ENCODE measurements around the gene FAM76A. TPM values are rescaled to one million over a fixed set of nuclear protein-coding genes. Genes with fewer than 3 reads are reported as not detected.

FAM76A gene
- total RNA-seq, 4 donors from 2014 or later, result 16.7 to 41.3 (median 23.7) TPM

GRCh38 chr1:27727126-27727525 lies 1.4 kb downstream of the FAM76A start:
- whole genome bisulfite sequencing, 2 donors, result 66 to 68% methylated on average over 3 of the region's 3 CpGs
- Histone ChIP-seq H3K9me3 (no peaks in the 10 kb centered on the region), H3K27me3 (no peaks in the 10 kb centered on the region), H3K4me1 (peaks cover 0 to 38% (median 13%) of the 10 kb centered on the region in 4 donors), H3K4me3 (peak overlapping the region in 2 of 4 donors; percentile 67 to 97), H3K36me3 (peaks cover 0 to 21% (median 0%) of the 10 kb centered on the region in 3 donors), H3K27ac (peak overlapping the region in 2 of 4 donors; percentile 93 to 95)
- DNase-seq (ENCODE audit: low spot score in 2 of 2), result no peak
- TF ChIP-seq, protein P1, sequence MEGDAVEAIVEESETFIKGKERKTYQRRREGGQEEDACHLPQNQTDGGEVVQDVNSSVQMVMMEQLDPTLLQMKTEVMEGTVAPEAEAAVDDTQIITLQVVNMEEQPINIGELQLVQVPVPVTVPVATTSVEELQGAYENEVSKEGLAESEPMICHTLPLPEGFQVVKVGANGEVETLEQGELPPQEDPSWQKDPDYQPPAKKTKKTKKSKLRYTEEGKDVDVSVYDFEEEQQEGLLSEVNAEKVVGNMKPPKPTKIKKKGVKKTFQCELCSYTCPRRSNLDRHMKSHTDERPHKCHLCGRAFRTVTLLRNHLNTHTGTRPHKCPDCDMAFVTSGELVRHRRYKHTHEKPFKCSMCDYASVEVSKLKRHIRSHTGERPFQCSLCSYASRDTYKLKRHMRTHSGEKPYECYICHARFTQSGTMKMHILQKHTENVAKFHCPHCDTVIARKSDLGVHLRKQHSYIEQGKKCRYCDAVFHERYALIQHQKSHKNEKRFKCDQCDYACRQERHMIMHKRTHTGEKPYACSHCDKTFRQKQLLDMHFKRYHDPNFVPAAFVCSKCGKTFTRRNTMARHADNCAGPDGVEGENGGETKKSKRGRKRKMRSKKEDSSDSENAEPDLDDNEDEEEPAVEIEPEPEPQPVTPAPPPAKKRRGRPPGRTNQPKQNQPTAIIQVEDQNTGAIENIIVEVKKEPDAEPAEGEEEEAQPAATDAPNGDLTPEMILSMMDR (IDR thresholded peaks at IDR 0.05), result no peak
- no peak for TF ChIP-seq EP300 (IDR thresholded peaks at IDR 0.05)
- TF ChIP-seq POLR2A (IDR thresholded peaks at IDR 0.05), result no peak

- Histone ChIP-seq H3K27ac (no peak overlapping the region), H3K4me3 (no peak overlapping the region), H3K9me3 (no peaks in the 10 kb centered on the region), H3K36me3 (peaks cover 0 to 91% (median 0%) of the 10 kb centered on the region in 3 donors), H3K27me3 (no peaks in the 10 kb centered on the region), H3K4me1 (no peaks in the 10 kb centered on the region)
- WGBS, 2 donors, result 93 to 99% methylated on average over 3 of the region's 3 CpGs
- TF ChIP-seq EP300 (IDR thresholded peaks at IDR 0.05), result no peak
- DNase-seq (ENCODE audit: low spot score in 2 of 2), result no peak
Observed at GRCh38 chr1:27736252-27736651, 10.5 kb downstream of the FAM76A start.

- no peaks in the 10 kb centered on the region for H3K27me3 ChIP-seq
- no peak overlapping the region for H3K4me3 ChIP-seq
- TF ChIP-seq, protein P1 (IDR thresholded peaks at IDR 0.05), result no peak
- TF ChIP-seq POLR2A (IDR thresholded peaks at IDR 0.05) (no peak), EP300 (IDR thresholded peaks at IDR 0.05) (no peak)
- no peaks in the 10 kb centered on the region for H3K4me1 ChIP-seq
- DNase-seq (ENCODE audit: low spot score in 2 of 2), result no peak
- peaks cover 0 to 94% (median 6%) of the 10 kb centered on the region in 3 donors for H3K36me3 ChIP-seq
- WGBS, 2 donors, result 97 to 98% methylated on average over 6 of the region's 6 CpGs
- no peaks in the 10 kb centered on the region for H3K9me3 ChIP-seq
- H3K27ac ChIP-seq, result no peak overlapping the region
Observed at GRCh38 chr1:27741121-27741520, 15.4 kb downstream of the FAM76A start.

DNA sequence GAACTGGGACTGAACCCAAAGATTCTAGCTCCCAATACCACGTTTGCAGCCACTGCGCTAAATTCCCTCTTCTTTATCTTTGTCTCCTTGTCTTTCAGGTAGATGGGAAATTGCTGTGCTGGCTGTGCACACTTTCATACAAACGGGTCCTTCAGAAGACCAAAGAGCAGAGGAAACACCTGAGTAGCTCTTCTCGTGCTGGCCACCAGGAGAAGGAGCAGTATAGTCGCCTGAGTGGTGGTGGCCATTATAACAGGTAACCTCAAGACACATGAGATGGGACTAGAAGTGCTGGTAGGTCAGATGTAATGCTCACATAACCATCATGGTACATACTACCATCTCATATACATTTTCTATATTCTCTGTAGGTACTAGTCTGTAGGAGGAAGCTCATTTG lies 18.8 kb downstream of the FAM76A start:
- no peaks in the 10 kb centered on the region for H3K4me1 ChIP-seq
- H3K4me3 ChIP-seq, result no peak overlapping the region
- 89 to 96% methylated on average over 5 of the region's 5 CpGs for WGBS, 2 donors
- H3K36me3 ChIP-seq, result peaks cover 0 to 94% (median 13%) of the 10 kb centered on the region in 3 donors
- DNase-seq (ENCODE audit: low spot score in 2 of 2), result no peak
- TF ChIP-seq, protein P1 (IDR thresholded peaks at IDR 0.05), result no peak
- TF ChIP-seq POLR2A (IDR thresholded peaks at IDR 0.05) (no peak), EP300 (IDR thresholded peaks at IDR 0.05) (no peak)
- no peaks in the 10 kb centered on the region for H3K27me3 ChIP-seq
- H3K9me3 ChIP-seq, result no peaks in the 10 kb centered on the region
- no peak overlapping the region for H3K27ac ChIP-seq

- Histone ChIP-seq H3K27me3 (no peaks in the 10 kb centered on the region), H3K27ac (no peak overlapping the region), H3K36me3 (peaks cover 0 to 94% (median 15%) of the 10 kb centered on the region in 3 donors), H3K4me1 (no peaks in the 10 kb centered on the region), H3K9me3 (no peaks in the 10 kb centered on the region), H3K4me3 (no peak overlapping the region)
- TF ChIP-seq EP300 (IDR thresholded peaks at IDR 0.05), result no peak
- no peak for TF ChIP-seq POLR2A (IDR thresholded peaks at IDR 0.05)
- TF ChIP-seq, protein P1 (IDR thresholded peaks at IDR 0.05), result no peak
- 92 to 93% methylated on average over 4 of the region's 4 CpGs for WGBS, 2 donors
- DNase-seq (ENCODE audit: low spot score in 2 of 2), result no peak
Observed at GRCh38 chr1:27745466-27745865, 19.7 kb downstream of the FAM76A start.

GRCh38 chr1:27752360-27752759 lies 26.6 kb downstream of the FAM76A start:
- Histone ChIP-seq H3K27me3 (no peaks in the 10 kb centered on the region), H3K9me3 (no peaks in the 10 kb centered on the region), H3K36me3 (peaks cover 1 to 88% (median 19%) of the 10 kb centered on the region in 3 donors), H3K4me3 (no peak overlapping the region), H3K27ac (no peak overlapping the region), H3K4me1 (peaks cover 0 to 10% (median 0%) of the 10 kb centered on the region in 4 donors)
- DNase-seq (ENCODE audit: low spot score in 2 of 2), result no peak
- WGBS, 2 donors, result 75 to 77% methylated on average over 3 of the region's 3 CpGs
- TF ChIP-seq, protein P1 (IDR thresholded peaks at IDR 0.05), result no peak
- no peak for TF ChIP-seq POLR2A (IDR thresholded peaks at IDR 0.05)
- no peak for TF ChIP-seq EP300 (IDR thresholded peaks at IDR 0.05)
